Thyroid gland (tissue), 4 donors: ENCODE results near the gene RAPGEF3.

Experiments
- CTCF ChIP-seq, 6 experiments: fragments of 200-600 bp in 3 of 6; fragments of 450-650 bp in 3 of 6; sonication (generic) in 3 of 6; IDR thresholded peaks; one replicate each; pipeline ENCODE4 v1.5.1; 2016 to 2019; ENCODE audit warnings: antibody characterized with exemption in 6 of 6, mild to moderate bottlenecking in 2 of 6, inconsistent platforms in 1 of 6, moderate library complexity in 1 of 6
- POLR2A ChIP-seq, 2 donors: fragments of 450-650 bp; IDR thresholded peaks; one replicate each; pipeline ENCODE4 v1.6.1; 2017; ENCODE audit warnings: antibody characterized with exemption in 2 of 2, mild to moderate bottlenecking in 2 of 2, moderate library complexity in 1 of 2

DNA sequence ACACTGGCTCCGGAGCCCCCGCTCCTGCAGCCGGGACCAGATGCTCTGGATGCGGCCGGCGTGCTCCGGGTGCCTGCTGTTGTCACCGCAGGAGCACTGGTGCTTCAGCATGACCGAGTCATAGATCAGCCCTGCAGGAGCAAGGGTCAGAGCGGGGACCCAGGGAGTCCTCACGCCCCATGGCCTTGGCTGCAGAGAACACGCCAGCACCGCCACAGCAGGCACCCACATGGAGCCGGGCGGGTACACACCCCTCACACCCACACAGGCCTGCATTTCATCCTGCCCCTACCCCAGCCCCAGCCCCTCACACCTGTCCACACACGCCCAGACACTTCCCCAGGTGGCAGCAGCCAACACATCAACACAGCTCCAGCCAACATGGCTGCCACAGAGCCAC, 33.2 kb upstream of the RAPGEF3 start:
- no peak for TF ChIP-seq CTCF (IDR thresholded peaks at IDR 0.05)
- no peak for TF ChIP-seq POLR2A (IDR thresholded peaks at IDR 0.05)
